WTC11 (cell line): ENCODE results near the gene SLC25A51.

Experiments used
- ELF4 ChIP-seq: sonication (generic); formaldehyde crosslinking; IDR thresholded peaks from 2 replicates; pipeline ENCODE4 v1.8.1; 2022; ENCODE audit warnings: low read depth, mild to moderate bottlenecking, moderate library complexity, missing genetic modification reagents
- ETV6 ChIP-seq: sonication (generic); formaldehyde crosslinking; IDR thresholded peaks from 2 replicates; pipeline ENCODE4 v1.8.1; 2022; ENCODE audit warnings: mild to moderate bottlenecking, missing genetic modification reagents
- GTF2I ChIP-seq: fragments of 250-450 bp; sonication (Bioruptor Pico); conservative IDR thresholded peaks from 2 replicates; pipeline ENCODE4 v1.4.0; 2021; ENCODE audit warnings: mild to moderate bottlenecking
- JUN ChIP-seq: sonication (generic); formaldehyde crosslinking; IDR thresholded peaks from 2 replicates; pipeline ENCODE4 v1.8.0; 2023; ENCODE audit warnings: mild to moderate bottlenecking, missing genetic modification reagents
- NFYB ChIP-seq: sonication (generic); formaldehyde crosslinking; conservative IDR thresholded peaks from 2 replicates; pipeline ENCODE4 v1.8.0; 2022; ENCODE audit warnings: low read depth, missing genetic modification reagents
- NR1H2 ChIP-seq: sonication (generic); formaldehyde crosslinking; IDR thresholded peaks from 2 replicates; pipeline ENCODE4 v1.9.0; 2021; ENCODE audit warnings: mild to moderate bottlenecking, moderate library complexity, missing genetic modification reagents
- NR2C2 ChIP-seq: sonication (generic); formaldehyde crosslinking; IDR thresholded peaks from 2 replicates; pipeline ENCODE4 v1.8.0; 2022; ENCODE audit warnings: mild to moderate bottlenecking, missing genetic modification reagents
- NR3C1 ChIP-seq: sonication (generic); formaldehyde crosslinking; conservative IDR thresholded peaks from 2 replicates; pipeline ENCODE4 v1.8.1; 2023; ENCODE audit warnings: low read depth, mild to moderate bottlenecking, missing genetic modification reagents
- TEAD4 ChIP-seq: sonication (generic); formaldehyde crosslinking; IDR thresholded peaks from 2 replicates; pipeline ENCODE4 v1.8.0; 2022; ENCODE audit warnings: mild to moderate bottlenecking, missing genetic modification reagents
- ZNF138 ChIP-seq: sonication (generic); formaldehyde crosslinking; conservative IDR thresholded peaks from 2 replicates; pipeline ENCODE4 v1.8.1; 2022; ENCODE audit warnings: mild to moderate bottlenecking, moderate library complexity, missing genetic modification reagents
- ZNF232 ChIP-seq: sonication (generic); formaldehyde crosslinking; IDR thresholded peaks from 2 replicates; pipeline ENCODE4 v1.8.0; 2022; ENCODE audit warnings: mild to moderate bottlenecking, missing genetic modification reagents
- TF ChIP-seq, protein P1 (sequence below): fragments of 200-600 bp; IDR thresholded peaks from 2 replicates; pipeline ENCODE4 v1.8.0; 2022; ENCODE audit warnings: antibody characterized with exemption
- TF ChIP-seq, protein P2 (sequence below): sonication (generic); formaldehyde crosslinking; IDR thresholded peaks from 2 replicates; pipeline ENCODE4 v1.8.0; 2022; ENCODE audit warnings: mild to moderate bottlenecking, missing genetic modification reagents
- TF ChIP-seq, protein P3 (sequence below): sonication (generic); formaldehyde crosslinking; IDR thresholded peaks from 2 replicates; pipeline ENCODE4 v1.8.1; 2023; ENCODE audit warnings: mild to moderate bottlenecking, missing genetic modification reagents, moderate library complexity

DNA sequence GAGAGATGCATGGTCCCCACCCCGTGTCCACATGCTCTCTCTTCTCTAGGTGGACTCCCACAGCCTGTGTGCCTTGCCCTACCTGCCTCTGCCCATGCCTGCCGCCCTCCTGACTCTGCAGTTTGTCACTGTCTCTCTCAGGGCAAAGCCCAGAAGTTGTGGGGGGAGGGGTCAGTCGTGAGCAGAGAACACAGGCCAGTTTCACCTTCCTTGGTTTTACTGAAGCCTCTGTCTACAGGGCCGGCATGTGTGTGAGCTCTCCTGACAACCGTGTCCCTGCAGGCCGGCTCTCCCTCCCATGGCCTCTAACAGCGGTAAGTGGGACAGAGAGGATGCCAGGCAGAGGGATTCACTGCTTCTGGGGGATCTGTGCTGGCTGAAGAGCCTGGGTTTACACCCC, 43.5 kb upstream of the SLC25A51 start:
- TF ChIP-seq, protein P1, sequence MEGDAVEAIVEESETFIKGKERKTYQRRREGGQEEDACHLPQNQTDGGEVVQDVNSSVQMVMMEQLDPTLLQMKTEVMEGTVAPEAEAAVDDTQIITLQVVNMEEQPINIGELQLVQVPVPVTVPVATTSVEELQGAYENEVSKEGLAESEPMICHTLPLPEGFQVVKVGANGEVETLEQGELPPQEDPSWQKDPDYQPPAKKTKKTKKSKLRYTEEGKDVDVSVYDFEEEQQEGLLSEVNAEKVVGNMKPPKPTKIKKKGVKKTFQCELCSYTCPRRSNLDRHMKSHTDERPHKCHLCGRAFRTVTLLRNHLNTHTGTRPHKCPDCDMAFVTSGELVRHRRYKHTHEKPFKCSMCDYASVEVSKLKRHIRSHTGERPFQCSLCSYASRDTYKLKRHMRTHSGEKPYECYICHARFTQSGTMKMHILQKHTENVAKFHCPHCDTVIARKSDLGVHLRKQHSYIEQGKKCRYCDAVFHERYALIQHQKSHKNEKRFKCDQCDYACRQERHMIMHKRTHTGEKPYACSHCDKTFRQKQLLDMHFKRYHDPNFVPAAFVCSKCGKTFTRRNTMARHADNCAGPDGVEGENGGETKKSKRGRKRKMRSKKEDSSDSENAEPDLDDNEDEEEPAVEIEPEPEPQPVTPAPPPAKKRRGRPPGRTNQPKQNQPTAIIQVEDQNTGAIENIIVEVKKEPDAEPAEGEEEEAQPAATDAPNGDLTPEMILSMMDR, result no peak
- TF ChIP-seq NR1H2 (CRISPR knock-in tag), result no peak
- TF ChIP-seq ZNF232 (CRISPR knock-in tag), result no peak
- no peak for TF ChIP-seq NR3C1 (CRISPR knock-in tag)
- no peak for TF ChIP-seq NFYB (CRISPR knock-in tag)
- TF ChIP-seq, protein P2, sequence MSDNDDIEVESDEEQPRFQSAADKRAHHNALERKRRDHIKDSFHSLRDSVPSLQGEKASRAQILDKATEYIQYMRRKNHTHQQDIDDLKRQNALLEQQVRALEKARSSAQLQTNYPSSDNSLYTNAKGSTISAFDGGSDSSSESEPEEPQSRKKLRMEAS, result no peak
- TF ChIP-seq ETV6, result no peak
- no peak for TF ChIP-seq NR2C2 (CRISPR knock-in tag)
- TF ChIP-seq ZNF138, result no peak
- TF ChIP-seq, protein P3, sequence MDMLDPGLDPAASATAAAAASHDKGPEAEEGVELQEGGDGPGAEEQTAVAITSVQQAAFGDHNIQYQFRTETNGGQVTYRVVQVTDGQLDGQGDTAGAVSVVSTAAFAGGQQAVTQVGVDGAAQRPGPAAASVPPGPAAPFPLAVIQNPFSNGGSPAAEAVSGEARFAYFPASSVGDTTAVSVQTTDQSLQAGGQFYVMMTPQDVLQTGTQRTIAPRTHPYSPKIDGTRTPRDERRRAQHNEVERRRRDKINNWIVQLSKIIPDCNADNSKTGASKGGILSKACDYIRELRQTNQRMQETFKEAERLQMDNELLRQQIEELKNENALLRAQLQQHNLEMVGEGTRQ (CRISPR knock-in tag), result no peak
- TF ChIP-seq GTF2I, result no peak
- TF ChIP-seq JUN (CRISPR knock-in tag), result no peak
- no peak for TF ChIP-seq ELF4
- no peak for TF ChIP-seq TEAD4 (CRISPR knock-in tag)
